Islet of Langerhans (tissue), 1 donor: ENCODE data around the gene C1QL4.
"Not testable (repeated sequence)": the region's sequence is repeated elsewhere in the genome, so short reads cannot be mapped to it uniquely, and the experiment has no call there.

ENCODE experiments used
- FAIRE-seq: peaks from one replicate; lab custom pipeline; 2011; peaks lifted over from hg19 to GRCh38; lab: Jason Lieb, UNC

Gene C1QL4

GRCh38 chr12:49336645-49337584 is at the start of gene C1QL4:
TSS of gene C1QL4 (minus strand) at chr12:49337188. CDS start at chr12:49336477, 711 bp downstream.
- no peak for FAIRE-seq

GRCh38 chr12:49380184-49380583 is 43.2 kb upstream of the C1QL4 start:
- not testable (repeated sequence) for FAIRE-seq

GRCh38 chr12:49377386-49377785 is 40.4 kb upstream of the C1QL4 start:
- FAIRE-seq = no peak

- no peak for FAIRE-seq
These were observed 38.4 kb upstream of the C1QL4 start for GRCh38 chr12:49375406-49375805.

GRCh38 chr12:49370539-49370938 is 33.6 kb upstream of the C1QL4 start:
- FAIRE-seq = no peak

GRCh38 chr12:49369411-49370145 is 32.6 kb upstream of the C1QL4 start:
- no peak for FAIRE-seq

- FAIRE-seq = no peak
These were observed 31.2 kb upstream of the C1QL4 start for GRCh38 chr12:49368240-49368600.

GRCh38 chr12:49367381-49368239 is 30.6 kb upstream of the C1QL4 start, which contains the start of gene SPATS2:
TSS of gene SPATS2 (plus strand) at chr12:49367462. CDS start at chr12:49461013, 93,551 bp downstream.
- no peak for FAIRE-seq

GRCh38 chr12:49366652-49367380 is 29.8 kb upstream of the C1QL4 start:
- no peak for FAIRE-seq

- FAIRE-seq = no peak
These were observed 29.2 kb upstream of the C1QL4 start for GRCh38 chr12:49366096-49366651.

GRCh38 chr12:49365542-49365941 is 28.6 kb upstream of the C1QL4 start:
- no peak for FAIRE-seq

GRCh38 chr12:49364989-49365388 is 28.0 kb upstream of the C1QL4 start:
- FAIRE-seq = no peak

GRCh38 chr12:49362077-49362476 is 25.1 kb upstream of the C1QL4 start:
- no peak for FAIRE-seq

GRCh38 chr12:49359671-49360070 is 22.7 kb upstream of the C1QL4 start:
- FAIRE-seq = no peak

GRCh38 chr12:49358483-49359141 is 21.6 kb upstream of the C1QL4 start:
- FAIRE-seq = peak; percentile 21

GRCh38 chr12:49357103-49357678 is 20.2 kb upstream of the C1QL4 start:
- no peak for FAIRE-seq

GRCh38 chr12:49355913-49356312 is 18.9 kb upstream of the C1QL4 start:
- no peak for FAIRE-seq

GRCh38 chr12:49352351-49352750 is 15.4 kb upstream of the C1QL4 start:
- no peak for FAIRE-seq

- no peak for FAIRE-seq
These were observed 12.3 kb upstream of the C1QL4 start for GRCh38 chr12:49349266-49349665.

GRCh38 chr12:49348781-49349180 is 11.8 kb upstream of the C1QL4 start:
- FAIRE-seq = no peak
